Ascending aorta (tissue), 2 donors: Measurements from ENCODE around the gene GANC. TPM values are rescaled to one million over a fixed set of nuclear protein-coding genes. Genes with fewer than 3 reads are reported as not detected.
"Not testable (repeated sequence)": the region's sequence is repeated elsewhere in the genome, so short reads cannot be mapped to it uniquely, and the experiment has no call there.

Source experiments
- DNase-seq, 2 donors: peaks; one replicate each; pipeline ENCODE4 v3.0.0-alpha.2; 2019; ENCODE audit warnings: low spot score in 2 of 2
- H3K27ac ChIP-seq, 2 donors: fragments of 200-600 bp; sonication (generic); one replicate each; pipeline ENCODE4 v1.5.1; 2016 to 2017; ENCODE audit warnings: mild to moderate bottlenecking in 1 of 2
- H3K27me3 ChIP-seq: fragments of 200-600 bp; sonication (generic); one replicate; pipeline ENCODE4 v1.5.1; 2017
- H3K36me3 ChIP-seq, 2 donors: fragments of 200-600 bp; sonication (generic); one replicate each; pipeline ENCODE4 v1.5.1; 2016
- H3K4me1 ChIP-seq, 2 donors: fragments of 200-600 bp; sonication (generic); one replicate each; pipeline ENCODE4 v1.5.1; 2016 to 2017; ENCODE audit warnings: mild to moderate bottlenecking in 1 of 2
- H3K4me3 ChIP-seq, 2 donors: fragments of 200-600 bp; sonication (generic); one replicate each; pipeline ENCODE4 v1.5.1; 2016 to 2017; ENCODE audit warnings: mild to moderate bottlenecking in 1 of 2
- H3K9me3 ChIP-seq, 2 donors: fragments of 200-600 bp; sonication (generic); one replicate each; pipeline ENCODE4 v1.5.1; 2016
- CTCF ChIP-seq, 3 experiments: fragments of 200-600 bp in 2 of 3; fragments of 450-650 bp in 1 of 3; sonication (generic) in 2 of 3; IDR thresholded peaks; one replicate each; pipeline ENCODE4 v1.5.1; 2016 to 2019; ENCODE audit warnings: antibody characterized with exemption in 3 of 3, mild to moderate bottlenecking in 1 of 3, moderate library complexity in 1 of 3
- intact Hi-C: fragments of 100-400 bp; cut with DNase I; formaldehyde crosslinking; loops from one replicate; pipeline ENCODE4 v1.15.1; 2023
- total RNA-seq: library from RNA; depleted of rRNA; stranded (reverse); fragments of >200 nt; gene quantifications from one replicate; pipeline ENCODE4 v1.1.0, GENCODE V29; 2016

Gene GANC
- total RNA-seq, 1 donor from 2014 or later, result 22.9 TPM

- H3K36me3 ChIP-seq, result peaks cover 21 to 39% of the 10 kb centered on the region in 2 donors
- no peak for TF ChIP-seq CTCF (IDR thresholded peaks at IDR 0.05)
- intact Hi-C loops, result no loop called here
Measured at GRCh38 chr15:42306681-42307080, 33.7 kb downstream of the GANC start.

GRCh38 chr15:42313463-42313862 lies 40.5 kb downstream of the GANC start:
- intact Hi-C loops, result no loop called here
- peaks cover 19 to 39% of the 10 kb centered on the region in 2 donors for H3K36me3 ChIP-seq
- no peaks in the 10 kb centered on the region for H3K9me3 ChIP-seq
- H3K4me3 ChIP-seq, result no peak overlapping the region
- no peak for TF ChIP-seq CTCF (IDR thresholded peaks at IDR 0.05)
- H3K27me3 ChIP-seq, result no peaks in the 10 kb centered on the region
- DNase-seq, result no peak
- no peak overlapping the region for H3K27ac ChIP-seq
- H3K4me1 ChIP-seq, result no peaks in the 10 kb centered on the region

More at GRCh38 chr15:42306681-42307080, 33.7 kb downstream of the GANC start:
- H3K4me3 ChIP-seq, result no peak overlapping the region
- no peak for DNase-seq
- H3K27me3 ChIP-seq, result no peaks in the 10 kb centered on the region
- H3K4me1 ChIP-seq, result no peaks in the 10 kb centered on the region
- peaks cover 0 to 9% of the 10 kb centered on the region in 2 donors for H3K9me3 ChIP-seq
- no peak overlapping the region for H3K27ac ChIP-seq

GRCh38 chr15:42314818-42315217 lies 41.8 kb downstream of the GANC start:
- Histone ChIP-seq H3K27me3 (no peaks in the 10 kb centered on the region), H3K4me1 (no peaks in the 10 kb centered on the region), H3K9me3 (no peaks in the 10 kb centered on the region), H3K27ac (no peak overlapping the region), H3K36me3 (peaks cover 14 to 26% of the 10 kb centered on the region in 2 donors), H3K4me3 (no peak overlapping the region)
- no peak for DNase-seq
- TF ChIP-seq CTCF (IDR thresholded peaks at IDR 0.05), result no peak
- intact Hi-C loops, result loop anchor here (2.0 kb wide), 1 partner anchor 52 kb away; no protein-coding TSS in a partner anchor

- H3K4me1 ChIP-seq, result no peaks in the 10 kb centered on the region
- peaks cover 10 to 21% of the 10 kb centered on the region in 2 donors for H3K36me3 ChIP-seq
- H3K27me3 ChIP-seq, result no peaks in the 10 kb centered on the region
- H3K27ac ChIP-seq, result no peak overlapping the region
- no peak for TF ChIP-seq CTCF (IDR thresholded peaks at IDR 0.05)
- H3K4me3 ChIP-seq, result no peak overlapping the region
- intact Hi-C loops, result loop anchor here (2.0 kb wide), 1 partner anchor 53 kb away; no protein-coding TSS in a partner anchor
- no peaks in the 10 kb centered on the region for H3K9me3 ChIP-seq
- DNase-seq, result no peak
Measured at GRCh38 chr15:42315521-42315920, 42.5 kb downstream of the GANC start.

GRCh38 chr15:42316282-42316805 lies 43.3 kb downstream of the GANC start:
- H3K4me3 ChIP-seq, H3K27me3 ChIP-seq, H3K27ac ChIP-seq, intact Hi-C loops, H3K4me1 ChIP-seq, H3K9me3 ChIP-seq, DNase-seq: not testable (repeated sequence)
- H3K36me3 ChIP-seq, result peaks cover 4 to 13% of the 10 kb centered on the region in 2 donors

GRCh38 chr15:42319206-42319605 lies 46.2 kb downstream of the GANC start:
- H3K27ac ChIP-seq, result no peak overlapping the region
- no peak for TF ChIP-seq CTCF (IDR thresholded peaks at IDR 0.05)
- no peaks in the 10 kb centered on the region for H3K9me3 ChIP-seq
- H3K36me3 ChIP-seq, result peaks cover 15 to 16% of the 10 kb centered on the region in 2 donors
- no peak overlapping the region for H3K4me3 ChIP-seq
- H3K4me1 ChIP-seq, result no peaks in the 10 kb centered on the region
- H3K27me3 ChIP-seq, result no peaks in the 10 kb centered on the region
- DNase-seq, result no peak
- intact Hi-C loops, result no loop called here
